GM12892 (cell line): ENCODE measurements around the gene TMEM100.

ENCODE experiments used
- POLR2A ChIP-seq: IDR thresholded peaks from 2 replicates; pipeline ENCODE4 v1.6.1; 2011; ENCODE audit warnings: low read depth, low read length, control low read depth
- POLR2AphosphoS5 ChIP-seq: IDR thresholded peaks from 2 replicates; pipeline ENCODE4 v1.6.1; 2011; ENCODE audit warnings: low read depth, low read length, control low read depth

DNA sequence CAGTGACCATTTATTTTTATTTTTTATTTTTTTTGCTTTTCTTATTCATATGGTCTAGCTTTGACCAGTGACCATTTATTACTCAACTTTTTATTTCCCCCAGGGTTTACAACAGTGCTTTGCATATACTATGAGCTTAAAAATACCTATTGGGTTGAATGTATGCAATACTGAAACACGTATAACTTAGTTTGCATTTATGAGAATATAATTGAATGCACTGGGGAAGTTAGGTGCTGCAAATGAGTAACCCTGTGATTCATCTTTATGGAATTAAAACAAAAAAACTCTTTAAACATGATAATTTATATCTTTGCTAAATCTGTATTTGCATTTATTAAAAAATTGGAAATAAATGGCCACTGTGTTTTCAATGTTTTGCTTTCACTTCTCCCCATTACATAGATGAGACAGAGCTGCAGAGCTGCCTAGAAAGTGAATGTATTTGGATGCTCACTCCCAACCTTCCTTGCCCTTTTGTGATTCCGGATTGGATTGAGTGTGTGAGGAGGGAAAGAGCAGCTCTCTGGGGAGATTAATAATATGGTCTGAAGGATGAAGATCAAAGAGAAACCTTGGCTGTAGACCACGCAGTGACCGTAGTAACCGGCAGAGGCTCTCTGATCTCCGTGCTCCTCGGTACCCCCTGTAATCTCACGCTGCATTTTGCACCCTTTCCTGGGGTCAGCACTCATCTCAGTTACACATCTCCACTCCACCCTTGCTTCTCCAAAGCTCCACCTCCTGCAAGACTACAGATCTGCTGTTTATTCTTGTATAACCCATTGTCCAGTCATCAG lies 14.3 kb downstream of the TMEM100 start:
- TF ChIP-seq POLR2A, result no peak
- no peak for TF ChIP-seq POLR2AphosphoS5
